Measurements from ENCODE around the gene GABBR2.
A peak's percentile ranks its signal among the peaks of the same experiment; 100 is the strongest.

GABBR2 gene

GRCh38 chr9:98256756-98257155 is 452.0 kb downstream of the GABBR2 start:
- peak; percentile 21 for DNase-seq (ENCODE audit: low spot score)

GRCh38 chr9:98255578-98256296 is 453.0 kb downstream of the GABBR2 start, which contains the start of gene TBC1D2:
Gene TBC1D2, minus strand, starts transcription at chr9:98255649. Its CDS starts 108 bp downstream, at chr9:98255541.
- peak; percentile 96 for DNase-seq (ENCODE audit: low spot score)

GRCh38 chr9:98255061-98255577 is 453.6 kb downstream of the GABBR2 start:
- no peak for DNase-seq (ENCODE audit: low spot score)

- no peak for DNase-seq (ENCODE audit: low spot score)
Measured at GRCh38 chr9:98254228-98255060, 454.3 kb downstream of the GABBR2 start.

GRCh38 chr9:98253565-98253964 is 455.2 kb downstream of the GABBR2 start:
- DNase-seq (ENCODE audit: low spot score) = no peak

GRCh38 chr9:98251551-98251950 is 457.2 kb downstream of the GABBR2 start:
- DNase-seq (ENCODE audit: low spot score) = peak; percentile 87

GRCh38 chr9:98249771-98250170 is 459.0 kb downstream of the GABBR2 start:
- peak; percentile 70 for DNase-seq (ENCODE audit: low spot score)

- peak; percentile 84 for DNase-seq (ENCODE audit: low spot score)
Measured at GRCh38 chr9:98248737-98249474, 459.8 kb downstream of the GABBR2 start.

- DNase-seq (ENCODE audit: low spot score) = no peak
Measured at GRCh38 chr9:98247831-98248657, 460.7 kb downstream of the GABBR2 start.

GRCh38 chr9:98242426-98242825 is 466.3 kb downstream of the GABBR2 start:
- DNase-seq (ENCODE audit: low spot score) = no peak

GRCh38 chr9:98241357-98242300 is 467.1 kb downstream of the GABBR2 start:
- DNase-seq (ENCODE audit: low spot score) = no peak

GRCh38 chr9:98240475-98240874 is 468.3 kb downstream of the GABBR2 start:
- no peak for DNase-seq (ENCODE audit: low spot score)
